Fibroblast of lung (primary cell): Measurements from ENCODE around the gene CRLF1.

Experiments used
- CTCF ChIP-seq, 2 donors: IDR thresholded peaks in 1 of 2; conservative IDR thresholded peaks in 1 of 2; 1 replicate in 1 of 2; 2 replicates in 1 of 2; pipeline ENCODE4 v1.5.1; 2011 to 2012; ENCODE audit warnings: low read length in 2 of 2, control low read depth in 1 of 2, inconsistent platforms in 1 of 2, low read depth in 1 of 2, mild to moderate bottlenecking in 1 of 2
- EZH2 ChIP-seq: IDR thresholded peaks from 2 replicates; pipeline ENCODE4 v1.5.1; 2012; ENCODE audit warnings: low read length, control low read depth, mild to moderate bottlenecking; ENCODE audit errors: missing control alignments

- TF ChIP-seq CTCF (conservative IDR thresholded peaks at IDR 0.05 in 1 of 2, IDR thresholded peaks at IDR 0.05 in 1 of 2; ENCODE audit: low read depth in 1 of 2, low read length in 2 of 2) (no peak), EZH2 (no peak)
Measured at GRCh38 chr19:18559685-18560084, 46.9 kb downstream of the CRLF1 start.
